ENCODE data around the gene C3orf18. TPM values are rescaled to one million over a fixed set of nuclear protein-coding genes. Genes with fewer than 3 reads are reported as not detected.

C3orf18 gene
- total and polyA plus RNA-seq, 7 donors: 7.3 to 30.1 (median 17.0) TPM

DNA sequence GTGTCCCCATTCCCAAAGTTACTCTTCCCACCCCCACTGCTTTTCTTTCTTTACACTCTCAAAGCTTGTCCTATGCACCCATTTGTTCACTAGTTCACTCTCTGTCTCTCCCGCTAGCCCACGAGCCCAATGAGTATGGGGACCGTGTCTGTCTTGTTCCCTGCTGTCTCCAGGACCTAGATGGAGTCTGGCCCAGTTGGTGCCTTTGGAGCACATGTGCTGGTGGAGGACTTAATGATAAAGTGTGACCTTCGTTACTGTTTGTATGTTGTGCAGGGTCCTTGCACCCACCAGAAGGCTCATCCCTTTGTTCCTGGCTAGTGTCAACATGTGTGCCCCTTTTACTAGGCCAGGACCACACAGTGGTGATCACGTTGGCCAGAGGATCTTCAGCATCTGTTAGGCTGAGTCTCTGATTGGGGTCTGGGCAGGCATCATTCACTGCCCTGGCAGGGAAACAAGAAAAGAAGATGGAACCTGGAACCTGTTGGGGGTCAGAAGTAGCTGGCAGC, 36.6 kb upstream of the C3orf18 start:
- Histone ChIP-seq H3K36me3 (ENCODE audit: insufficient read depth in 1 of 2, low read depth in 1 of 2) (peaks cover 7 to 33% of the 10 kb centered on the region in 2 donors), H3K9me3 (no peaks in the 10 kb centered on the region), H3K27ac (peak overlapping the region; percentile 91), H3K4me3 (peak overlapping the region; percentile 19), H3K4me1 (peaks cover 88% of the 10 kb centered on the region), H3K27me3 (ENCODE audit: insufficient read depth in 3 of 3, low read length in 2 of 3) (no peaks in the 10 kb centered on the region)
- 42 to 72% (median 45%) methylated on average over 5 of the region's 5 CpGs for WGBS, 3 donors
- DNase-seq: no peak
- no peak for ATAC-seq
- intact Hi-C loops (cut with DNase I): loop anchor here in 1 of 2 donors (2.0 kb wide), 1 partner anchor 21 kb away; no protein-coding TSS in a partner anchor
- TF ChIP-seq CTCF (IDR thresholded peaks at IDR 0.05): no peak

DNA sequence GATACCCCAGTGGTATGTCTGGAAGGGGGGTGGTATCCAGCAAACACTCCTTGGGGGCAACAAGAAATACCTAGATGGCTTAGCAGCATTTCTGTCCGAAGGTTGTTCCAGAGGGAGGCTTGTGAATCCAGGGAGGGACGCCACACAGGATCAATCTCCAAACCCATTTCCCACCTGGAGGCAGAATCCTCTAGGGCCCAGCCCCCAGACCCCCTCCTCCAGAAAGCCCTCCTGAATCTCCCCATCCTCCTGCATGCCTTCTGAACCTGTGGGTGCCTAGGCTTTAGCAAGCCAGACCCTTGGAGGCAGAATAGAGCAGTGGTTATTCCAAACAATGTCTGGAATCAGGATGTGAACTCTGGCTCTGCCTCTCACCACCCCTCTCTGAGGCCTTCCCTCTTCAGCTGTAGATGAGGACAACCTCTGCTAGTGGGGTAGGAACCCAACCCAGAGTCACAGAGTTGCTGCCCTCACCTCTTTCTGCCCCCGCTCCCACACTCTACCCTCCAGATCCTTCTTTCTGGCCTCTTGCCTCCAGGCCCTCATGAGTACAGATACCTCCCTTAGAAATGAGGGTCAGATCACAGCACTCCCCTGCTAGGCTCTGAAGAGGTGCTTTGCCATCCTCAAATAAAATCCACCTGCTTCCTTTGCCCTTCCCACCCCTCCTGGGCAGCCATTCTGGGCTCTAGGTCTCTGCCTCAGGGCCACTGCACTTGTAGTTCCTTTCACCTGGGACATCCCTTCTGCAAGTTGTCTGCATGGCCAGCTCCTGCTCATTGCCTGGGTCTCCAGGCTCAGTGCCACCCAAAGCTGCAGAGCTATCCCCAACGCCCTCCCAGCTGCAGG, 35.9 kb upstream of the C3orf18 start:
- intact Hi-C loops (cut with DNase I): loop anchor here in 1 of 2 donors (2.0 kb wide), 1 partner anchor 21 kb away; no protein-coding TSS in a partner anchor
- 62 to 67% (median 64%) methylated on average over 4 of the region's 4 CpGs for WGBS, 3 donors
- Histone ChIP-seq H3K4me3 (no peak overlapping the region), H3K36me3 (ENCODE audit: insufficient read depth in 1 of 2, low read depth in 1 of 2) (peaks cover 7 to 32% of the 10 kb centered on the region in 2 donors), H3K9me3 (no peaks in the 10 kb centered on the region), H3K27ac (peak overlapping the region; percentile 91), H3K4me1 (peaks cover 82% of the 10 kb centered on the region), H3K27me3 (ENCODE audit: insufficient read depth in 3 of 3, low read length in 2 of 3) (no peaks in the 10 kb centered on the region)
- peak in 1 of 2 donors; percentile 45 for DNase-seq
- ATAC-seq: no peak
- TF ChIP-seq CTCF (IDR thresholded peaks at IDR 0.05): no peak

GRCh38 chr3:50602595-50603191, 35.1 kb upstream of the C3orf18 start:
- H3K4me1 ChIP-seq: peaks cover 74% of the 10 kb centered on the region
- intact Hi-C loops (cut with DNase I): no loop called here
- no peak for TF ChIP-seq CTCF (IDR thresholded peaks at IDR 0.05)
- ATAC-seq (no peak), DNase-seq (peak in 1 of 2 donors; percentile 23)
- H3K27ac ChIP-seq: peak overlapping the region; percentile 91
- no peak overlapping the region for H3K4me3 ChIP-seq
- WGBS, 3 donors: 73 to 83% (median 81%) methylated on average over 9 of the region's 9 CpGs
- H3K9me3 ChIP-seq: no peaks in the 10 kb centered on the region
- peaks cover 7 to 24% of the 10 kb centered on the region in 2 donors for H3K36me3 ChIP-seq (ENCODE audit: insufficient read depth in 1 of 2, low read depth in 1 of 2)
- H3K27me3 ChIP-seq (ENCODE audit: insufficient read depth in 3 of 3, low read length in 2 of 3): no peaks in the 10 kb centered on the region

GRCh38 chr3:50600841-50601591, 33.5 kb upstream of the C3orf18 start:
- 0 to 2% (median 1%) methylated on average over 14 of the region's 14 CpGs for WGBS, 3 donors
- TF ChIP-seq CTCF (IDR thresholded peaks at IDR 0.05): no peak
- Histone ChIP-seq H3K27me3 (ENCODE audit: insufficient read depth in 3 of 3, low read length in 2 of 3) (no peaks in the 10 kb centered on the region), H3K4me1 (peaks cover 58% of the 10 kb centered on the region), H3K27ac (peak overlapping the region; percentile 91), H3K36me3 (ENCODE audit: insufficient read depth in 1 of 2, low read depth in 1 of 2) (peaks cover 3 to 8% of the 10 kb centered on the region in 2 donors), H3K9me3 (no peaks in the 10 kb centered on the region), H3K4me3 (peak overlapping the region; percentile 31)
- ATAC-seq: peak; percentile 67 to 77 (median 71)
- intact Hi-C loops (cut with DNase I): loop anchor here in 1 of 2 donors (2.0 kb wide), 1 partner anchor 16 kb away; no protein-coding TSS in a partner anchor
- peak; percentile 97 to 98 for DNase-seq

Data from psoas muscle (tissue), 8 donors.